ENCODE measurements around the gene YLPM1.

YLPM1 gene

GRCh38 chr14:74786796-74787315 is 23.7 kb downstream of the YLPM1 start:
- DNase-seq (ENCODE audit: low read depth) = no peak

- DNase-seq (ENCODE audit: low read depth) = no peak
Observed at GRCh38 chr14:74792249-74793039, 29.3 kb downstream of the YLPM1 start.

GRCh38 chr14:74793506-74794155 is 30.5 kb downstream of the YLPM1 start:
- no peak for DNase-seq (ENCODE audit: low read depth)

GRCh38 chr14:74794947-74795346 is 31.8 kb downstream of the YLPM1 start:
- DNase-seq (ENCODE audit: low read depth) = no peak

- no peak for DNase-seq (ENCODE audit: low read depth)
Observed at GRCh38 chr14:74799765-74800164, 36.6 kb downstream of the YLPM1 start.

GRCh38 chr14:74800780-74801179 is 37.7 kb downstream of the YLPM1 start:
- DNase-seq (ENCODE audit: low read depth) = no peak

- no peak for DNase-seq (ENCODE audit: low read depth)
Observed at GRCh38 chr14:74801396-74801795, 38.3 kb downstream of the YLPM1 start.

GRCh38 chr14:74804219-74804825 is 41.2 kb downstream of the YLPM1 start:
- DNase-seq (ENCODE audit: low read depth) = no peak

- no peak for DNase-seq (ENCODE audit: low read depth)
Observed at GRCh38 chr14:74807853-74808545, 44.9 kb downstream of the YLPM1 start.

GRCh38 chr14:74816124-74816523 is 53.0 kb downstream of the YLPM1 start:
- DNase-seq (ENCODE audit: low read depth) = no peak

- no peak for DNase-seq (ENCODE audit: low read depth)
Observed at GRCh38 chr14:74820288-74820687, 57.2 kb downstream of the YLPM1 start.

- DNase-seq (ENCODE audit: low read depth) = no peak
Observed at GRCh38 chr14:74821267-74821915, 58.3 kb downstream of the YLPM1 start.

- no peak for DNase-seq (ENCODE audit: low read depth)
Observed at GRCh38 chr14:74824997-74825396, 61.9 kb downstream of the YLPM1 start.

- no peak for DNase-seq (ENCODE audit: low read depth)
Observed at GRCh38 chr14:74826574-74826973, 63.5 kb downstream of the YLPM1 start.

GRCh38 chr14:74829251-74829650 is 66.1 kb downstream of the YLPM1 start:
- DNase-seq (ENCODE audit: low read depth) = no peak

GRCh38 chr14:74832849-74833248 is 69.7 kb downstream of the YLPM1 start:
- DNase-seq (ENCODE audit: low read depth) = no peak

- DNase-seq (ENCODE audit: low read depth) = no peak
Observed at GRCh38 chr14:74834692-74835392, 71.7 kb downstream of the YLPM1 start.

GRCh38 chr14:74835645-74836250 is 72.6 kb downstream of the YLPM1 start:
- no peak for DNase-seq (ENCODE audit: low read depth)

GRCh38 chr14:74836251-74836960 is 73.3 kb downstream of the YLPM1 start:
- DNase-seq (ENCODE audit: low read depth) = no peak

- DNase-seq (ENCODE audit: low read depth) = no peak
Observed at GRCh38 chr14:74838166-74838565, 75.0 kb downstream of the YLPM1 start.

All from GM04503 (cell line).